Fibroblast of villous mesenchyme (primary cell): ENCODE results near the gene ATP8B2. TPM values are rescaled to one million over a fixed set of nuclear protein-coding genes. Genes with fewer than 3 reads are reported as not detected.
"Not testable (repeated sequence)": the region's sequence is repeated elsewhere in the genome, so short reads cannot be mapped to it uniquely, and the experiment has no call there.

Experiments
- DNase-seq: peaks from one replicate; pipeline ENCODE4 v3.0.0-alpha.2; 2010; ENCODE audit warnings: low read depth
- H3K4me3 ChIP-seq: 2 replicates; pipeline ENCODE4 v1.5.1; 2011; ENCODE audit warnings: low read depth, mild to moderate bottlenecking, low read length
- total RNA-seq: library from RNA; depleted of rRNA; stranded (reverse); fragments of >200 nt; gene quantifications from 2 replicates; pipeline ENCODE4 v1.2.3, GENCODE V29; 2012
- TF ChIP-seq, protein P1 (sequence below): IDR thresholded peaks from 2 replicates; pipeline ENCODE4 v1.5.1; 2012; ENCODE audit warnings: low read depth, mild to moderate bottlenecking, low read length; ENCODE audit not compliant: insufficient read depth

ATP8B2 gene, protein sequence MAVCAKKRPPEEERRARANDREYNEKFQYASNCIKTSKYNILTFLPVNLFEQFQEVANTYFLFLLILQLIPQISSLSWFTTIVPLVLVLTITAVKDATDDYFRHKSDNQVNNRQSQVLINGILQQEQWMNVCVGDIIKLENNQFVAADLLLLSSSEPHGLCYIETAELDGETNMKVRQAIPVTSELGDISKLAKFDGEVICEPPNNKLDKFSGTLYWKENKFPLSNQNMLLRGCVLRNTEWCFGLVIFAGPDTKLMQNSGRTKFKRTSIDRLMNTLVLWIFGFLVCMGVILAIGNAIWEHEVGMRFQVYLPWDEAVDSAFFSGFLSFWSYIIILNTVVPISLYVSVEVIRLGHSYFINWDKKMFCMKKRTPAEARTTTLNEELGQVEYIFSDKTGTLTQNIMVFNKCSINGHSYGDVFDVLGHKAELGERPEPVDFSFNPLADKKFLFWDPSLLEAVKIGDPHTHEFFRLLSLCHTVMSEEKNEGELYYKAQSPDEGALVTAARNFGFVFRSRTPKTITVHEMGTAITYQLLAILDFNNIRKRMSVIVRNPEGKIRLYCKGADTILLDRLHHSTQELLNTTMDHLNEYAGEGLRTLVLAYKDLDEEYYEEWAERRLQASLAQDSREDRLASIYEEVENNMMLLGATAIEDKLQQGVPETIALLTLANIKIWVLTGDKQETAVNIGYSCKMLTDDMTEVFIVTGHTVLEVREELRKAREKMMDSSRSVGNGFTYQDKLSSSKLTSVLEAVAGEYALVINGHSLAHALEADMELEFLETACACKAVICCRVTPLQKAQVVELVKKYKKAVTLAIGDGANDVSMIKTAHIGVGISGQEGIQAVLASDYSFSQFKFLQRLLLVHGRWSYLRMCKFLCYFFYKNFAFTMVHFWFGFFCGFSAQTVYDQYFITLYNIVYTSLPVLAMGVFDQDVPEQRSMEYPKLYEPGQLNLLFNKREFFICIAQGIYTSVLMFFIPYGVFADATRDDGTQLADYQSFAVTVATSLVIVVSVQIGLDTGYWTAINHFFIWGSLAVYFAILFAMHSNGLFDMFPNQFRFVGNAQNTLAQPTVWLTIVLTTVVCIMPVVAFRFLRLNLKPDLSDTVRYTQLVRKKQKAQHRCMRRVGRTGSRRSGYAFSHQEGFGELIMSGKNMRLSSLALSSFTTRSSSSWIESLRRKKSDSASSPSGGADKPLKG
- total RNA-seq, result 107 and 155 TPM in 2 replicates

DNA sequence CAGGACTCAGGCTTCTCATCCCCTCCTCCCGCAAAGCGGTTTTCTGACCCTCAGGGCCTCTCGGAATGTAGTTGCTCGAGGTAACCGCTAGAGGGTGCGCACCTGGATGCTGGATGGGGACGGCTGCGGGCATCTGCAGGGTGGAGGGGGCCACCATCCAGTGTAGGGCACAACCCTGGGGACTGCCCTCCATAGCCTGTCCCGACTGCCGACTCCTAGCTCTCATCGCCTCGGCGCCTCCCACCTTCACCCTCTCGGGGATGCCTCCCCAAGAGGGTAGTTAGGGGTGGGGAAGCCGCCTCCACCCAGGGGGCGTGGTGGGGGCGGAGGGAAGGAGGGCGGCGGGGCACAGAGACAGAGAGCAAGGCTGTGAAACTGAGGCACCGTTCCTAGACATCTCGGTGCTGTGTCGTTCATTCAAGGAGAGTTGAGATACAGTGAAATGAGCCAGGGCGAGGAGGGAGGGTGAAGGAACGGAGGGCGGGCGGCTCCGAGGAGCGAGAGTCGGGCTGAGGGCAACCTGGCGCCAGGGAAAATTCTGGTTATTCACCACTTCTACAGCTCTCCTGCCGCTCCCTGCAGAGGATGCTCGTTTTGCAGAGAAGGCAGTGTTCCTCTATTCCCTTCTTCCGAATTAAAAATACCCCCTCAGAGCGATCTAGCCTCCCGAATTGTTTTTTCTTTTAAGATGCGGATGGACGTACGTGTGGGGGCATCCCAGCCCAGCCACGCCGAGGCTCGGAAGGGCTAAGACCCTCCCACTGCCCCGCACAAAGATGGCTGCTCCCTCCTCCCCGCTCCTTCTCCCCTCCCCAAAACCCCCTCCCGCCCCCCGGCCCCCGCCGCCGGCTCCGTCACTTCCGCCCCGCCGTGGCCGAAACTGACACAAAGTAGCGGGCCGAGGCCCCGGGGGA, at the start of gene ATP8B2:
Gene ATP8B2 (plus strand): TSS at position 857 of the 914 bp plus-strand sequence. CDS start 2,617 bp downstream, outside the sequence.
- peak within 1 kb of the TSS; percentile 89 for H3K4me3 ChIP-seq
- TF ChIP-seq, protein P1, sequence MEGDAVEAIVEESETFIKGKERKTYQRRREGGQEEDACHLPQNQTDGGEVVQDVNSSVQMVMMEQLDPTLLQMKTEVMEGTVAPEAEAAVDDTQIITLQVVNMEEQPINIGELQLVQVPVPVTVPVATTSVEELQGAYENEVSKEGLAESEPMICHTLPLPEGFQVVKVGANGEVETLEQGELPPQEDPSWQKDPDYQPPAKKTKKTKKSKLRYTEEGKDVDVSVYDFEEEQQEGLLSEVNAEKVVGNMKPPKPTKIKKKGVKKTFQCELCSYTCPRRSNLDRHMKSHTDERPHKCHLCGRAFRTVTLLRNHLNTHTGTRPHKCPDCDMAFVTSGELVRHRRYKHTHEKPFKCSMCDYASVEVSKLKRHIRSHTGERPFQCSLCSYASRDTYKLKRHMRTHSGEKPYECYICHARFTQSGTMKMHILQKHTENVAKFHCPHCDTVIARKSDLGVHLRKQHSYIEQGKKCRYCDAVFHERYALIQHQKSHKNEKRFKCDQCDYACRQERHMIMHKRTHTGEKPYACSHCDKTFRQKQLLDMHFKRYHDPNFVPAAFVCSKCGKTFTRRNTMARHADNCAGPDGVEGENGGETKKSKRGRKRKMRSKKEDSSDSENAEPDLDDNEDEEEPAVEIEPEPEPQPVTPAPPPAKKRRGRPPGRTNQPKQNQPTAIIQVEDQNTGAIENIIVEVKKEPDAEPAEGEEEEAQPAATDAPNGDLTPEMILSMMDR, result peak; percentile 98
- DNase-seq, result peak; percentile 71

DNA sequence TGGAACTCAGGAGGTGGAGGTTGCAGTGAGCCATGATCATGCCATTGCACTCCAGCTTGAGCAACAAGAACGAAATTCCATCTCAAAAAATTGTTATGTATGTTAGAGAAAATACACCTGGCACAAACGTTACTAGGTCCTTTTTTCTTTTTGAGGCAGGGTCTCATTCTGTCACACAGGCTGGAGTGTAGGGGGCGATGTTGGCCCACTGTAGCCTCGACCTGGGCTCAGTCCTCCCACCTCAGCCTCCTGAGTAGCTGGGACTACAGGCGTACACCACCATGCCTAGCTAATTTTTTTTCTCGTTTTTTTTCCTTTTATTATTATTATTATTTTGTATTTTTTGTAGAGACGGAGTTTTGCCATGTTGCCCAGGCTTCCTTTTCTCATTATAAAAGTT, 48.5 kb upstream of the ATP8B2 start:
- TF ChIP-seq, protein P1, result peak; percentile 24

DNA sequence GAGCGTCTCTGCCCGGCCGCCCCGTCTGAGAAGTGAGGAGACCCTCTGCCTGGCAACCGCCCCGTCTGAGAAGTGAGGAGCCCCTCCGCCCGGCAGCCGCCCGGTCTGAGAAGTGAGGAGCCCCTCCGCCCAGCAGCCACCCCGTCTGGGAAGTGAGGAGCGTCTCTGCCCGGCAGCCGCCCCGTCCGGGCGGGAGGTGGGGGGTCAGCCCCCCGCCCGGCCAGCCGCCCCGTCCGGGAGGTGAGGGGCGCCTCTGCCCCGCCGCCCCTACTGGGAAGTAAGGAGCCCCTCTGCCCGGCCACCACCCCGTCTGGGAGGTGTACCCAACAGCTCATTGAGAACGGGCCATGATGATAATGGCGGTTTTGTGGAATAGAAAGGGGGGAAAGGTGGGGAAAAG, 37.7 kb upstream of the ATP8B2 start:
- not testable (repeated sequence) for DNase-seq, H3K4me3 ChIP-seq

More for the DNA sequence above, 48.5 kb upstream of the ATP8B2 start:
- no peak overlapping the region for H3K4me3 ChIP-seq
- no peak for DNase-seq

DNA sequence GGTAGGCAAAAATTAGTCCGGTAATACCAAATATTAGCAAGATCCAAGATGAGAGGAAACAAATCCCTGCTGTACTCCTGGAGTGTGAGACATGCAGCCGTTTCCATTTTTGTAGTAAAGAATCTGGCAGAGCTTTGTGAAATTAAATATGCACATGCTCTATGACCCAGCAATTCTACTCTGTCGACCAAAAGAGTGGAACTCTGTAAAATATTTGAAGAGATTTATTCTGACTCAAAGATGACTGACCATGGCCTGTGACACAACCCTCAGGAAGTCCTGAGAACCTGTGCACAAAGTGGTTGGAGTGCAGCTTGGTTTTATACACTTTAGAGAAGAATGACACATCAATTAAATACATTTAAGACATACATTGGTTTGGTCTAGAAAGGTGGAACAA, 36.7 kb upstream of the ATP8B2 start:
- TF ChIP-seq, protein P1, result no peak
- no peak overlapping the region for H3K4me3 ChIP-seq
- no peak for DNase-seq

DNA sequence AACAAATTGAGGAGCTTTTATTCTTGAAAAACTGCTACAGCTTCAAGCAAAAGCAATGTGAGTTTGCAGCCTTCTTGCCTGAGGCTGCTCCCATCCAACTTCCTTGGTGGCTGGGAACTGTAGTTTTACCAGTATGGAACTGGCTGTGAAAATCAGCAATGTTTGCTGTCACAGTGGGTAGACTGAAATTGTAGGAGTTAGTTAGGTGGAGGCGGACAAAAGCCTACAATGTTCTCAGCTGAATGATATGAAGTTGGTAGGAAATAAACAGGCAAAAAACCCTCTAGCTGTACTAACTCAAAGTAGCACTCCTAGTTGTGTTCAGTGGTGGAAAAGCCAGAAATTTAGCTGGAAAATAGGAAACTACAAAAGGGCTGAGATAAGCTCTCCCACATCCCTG, 34.4 kb upstream of the ATP8B2 start:
- no peak overlapping the region for H3K4me3 ChIP-seq
- no peak for DNase-seq
- TF ChIP-seq, protein P1, result no peak

DNA sequence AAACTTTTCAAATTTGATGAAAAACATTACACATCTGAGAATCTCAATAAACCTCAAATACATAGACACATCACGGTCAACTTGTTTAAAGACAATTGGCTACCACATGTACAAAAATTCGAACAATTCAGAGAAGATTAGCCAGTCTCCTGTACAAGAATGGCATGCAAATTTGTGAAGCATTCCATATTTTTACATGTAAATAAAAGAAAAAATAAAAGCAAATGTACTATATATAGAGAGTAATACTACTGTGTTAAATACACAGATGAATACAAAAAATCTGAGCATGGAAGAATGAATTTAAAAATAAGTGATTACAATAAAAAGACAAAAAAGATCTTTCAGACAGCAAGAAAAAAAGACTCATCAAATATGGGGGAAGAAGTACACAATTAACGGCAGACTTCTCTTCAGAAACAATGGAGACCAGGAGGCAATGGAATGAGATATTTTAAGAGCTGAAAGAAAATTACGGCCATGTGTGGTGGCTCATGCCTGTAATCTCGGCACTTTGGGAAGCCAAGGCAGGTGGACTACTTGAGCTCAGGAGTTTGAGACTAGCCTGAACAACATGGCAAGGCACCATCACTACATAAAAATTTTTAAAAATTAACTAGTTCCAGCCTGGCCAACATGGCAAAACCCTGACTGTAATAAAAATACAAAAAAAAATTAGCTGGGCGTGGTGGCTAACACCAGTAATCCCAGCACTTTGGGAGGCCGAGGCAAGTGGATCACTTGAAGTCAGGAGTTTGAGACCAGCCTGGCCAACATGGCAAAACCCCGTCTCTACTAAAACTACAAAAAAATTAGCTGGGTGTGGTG, 29.7 kb upstream of the ATP8B2 start:
- TF ChIP-seq, protein P1, result no peak
- peak; percentile 8 for DNase-seq
- H3K4me3 ChIP-seq, result no peak overlapping the region
